ENCODE results near the gene HARS1. TPM values are rescaled to one million over a fixed set of nuclear protein-coding genes. Genes with fewer than 3 reads are reported as not detected.
"Not testable (repeated sequence)": the region's sequence is repeated elsewhere in the genome, so short reads cannot be mapped to it uniquely, and the experiment has no call there.

HARS1 gene
- total RNA-seq, 2 experiments from 2014 or later, result 81.6 to 87.6 TPM

- peak; percentile 95 for DNase-seq
- Mint-ChIP-seq H3K9me3 (ENCODE audit: insufficient read depth) (no peaks in the 10 kb centered on the region), H3K27me3 (ENCODE audit: low read depth) (peaks cover 5% of the 10 kb centered on the region), H3K4me3 (peak overlapping the region; percentile 96), H3K27ac (peak overlapping the region; percentile 93), H3K36me3 (ENCODE audit: low read depth) (peaks cover 19% of the 10 kb centered on the region), H3K4me1 (ENCODE audit: low read depth) (peaks cover 18% of the 10 kb centered on the region)
- POLR2A ChIA-PET, result interaction anchor here (0.6 to 4.7 kb wide), 11 partner anchors 9 to 609 kb away, joined by 3 to 22 read pairs (median 4); partner anchors contain the start of genes HARS1, HARS2, IK and NDUFA2
- CTCF ChIA-PET, result interaction anchor here (0.8 to 2.0 kb wide), 11 partner anchors 9 to 359 kb away, joined by 3 to 10 read pairs (median 5); partner anchors contain the start of genes HARS1, IK, NDUFA2 and ZMAT2
- peak; percentile 94 for ATAC-seq
Observed at GRCh38 chr5:140710899-140711552, 19.9 kb upstream of the HARS1 start.

DNA sequence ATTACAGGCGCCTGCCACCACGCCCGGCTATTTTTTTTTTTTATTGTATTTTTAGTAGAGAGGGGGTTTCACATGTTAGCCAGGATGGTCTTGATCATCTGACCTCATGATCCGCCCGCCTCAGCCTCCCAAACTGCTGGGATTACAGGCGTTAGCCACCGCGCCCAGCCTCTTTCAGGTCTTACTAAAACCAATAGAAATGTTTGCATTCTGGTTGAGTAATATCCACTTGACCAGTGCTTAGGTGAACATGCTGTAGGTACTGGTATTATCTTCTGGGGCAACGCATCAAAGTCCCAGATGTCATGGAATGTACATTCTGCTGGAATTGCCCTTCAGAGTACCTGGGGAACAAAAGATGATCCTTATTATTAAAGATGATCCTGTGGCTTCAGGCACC lies 17.6 kb upstream of the HARS1 start:
- peaks cover 36% of the 10 kb centered on the region for H3K36me3 Mint-ChIP-seq (ENCODE audit: low read depth)
- CTCF ChIA-PET, result not testable (repeated sequence)

GRCh38 chr5:140707812-140708211 lies 16.6 kb upstream of the HARS1 start:
- H3K9me3 Mint-ChIP-seq (ENCODE audit: insufficient read depth), result no peaks in the 10 kb centered on the region
- H3K36me3 Mint-ChIP-seq (ENCODE audit: low read depth), result peaks cover 43% of the 10 kb centered on the region

More for the DNA sequence above, 17.6 kb upstream of the HARS1 start:
- not testable (repeated sequence) for ATAC-seq; H3K27ac Mint-ChIP-seq; DNase-seq; H3K27me3 Mint-ChIP-seq (ENCODE audit: low read depth); H3K9me3 Mint-ChIP-seq (ENCODE audit: insufficient read depth)
- POLR2A ChIA-PET, result interaction anchor here (3.9 to 4.7 kb wide), 2 partner anchors 8 to 61 kb away, joined by 16 to 22 read pairs; partner anchors contain the start of genes IK, NDUFA2 and ZMAT2
- Mint-ChIP-seq H3K4me3 (peak overlapping the region; percentile 96), H3K4me1 (ENCODE audit: low read depth) (peaks cover 17% of the 10 kb centered on the region)

GRCh38 chr5:140700177-140701144 lies 9.3 kb upstream of the HARS1 start, which contains the start of gene ZMAT2:
ZMAT2 (plus strand) TSS chr5:140700447; CDS start chr5:140700461, 14 bp downstream.
- peak within 1 kb of the TSS; percentile 96 for H3K4me3 Mint-ChIP-seq
- H3K36me3 Mint-ChIP-seq (ENCODE audit: low read depth), result peaks cover 77% of the 10 kb centered on the region
- ATAC-seq (peak; percentile 99), DNase-seq (peak; percentile 98)
- H3K9me3 Mint-ChIP-seq (ENCODE audit: insufficient read depth), result no peaks in the 10 kb centered on the region
- CTCF ChIA-PET, result interaction anchor here (0.7 to 1.4 kb wide), 4 partner anchors 10 to 307 kb away, joined by 3 to 6 read pairs (median 4); partner anchors contain the start of genes HARS1 and HARS2
- H3K27me3 Mint-ChIP-seq (ENCODE audit: low read depth), result no peaks in the 10 kb centered on the region
- peaks cover 20% of the 10 kb centered on the region for H3K4me1 Mint-ChIP-seq (ENCODE audit: low read depth)
- POLR2A ChIA-PET, result interaction anchor here (0.6 to 2.5 kb wide), 11 partner anchors 9 to 871 kb away, joined by 3 to 22 read pairs (median 3); partner anchors contain the start of genes EIF4EBP3, HARS1, HARS2 and IK
- peak within 1 kb of the TSS; percentile 92 for H3K27ac Mint-ChIP-seq

More at GRCh38 chr5:140707812-140708211, 16.6 kb upstream of the HARS1 start:
- CTCF ChIA-PET, result no interaction called here
- H3K4me1 Mint-ChIP-seq (ENCODE audit: low read depth), result peaks cover 14% of the 10 kb centered on the region
- DNase-seq, result no peak
- no peaks in the 10 kb centered on the region for H3K27me3 Mint-ChIP-seq (ENCODE audit: low read depth)
- no peak overlapping the region for H3K27ac Mint-ChIP-seq
- ATAC-seq, result no peak
- POLR2A ChIA-PET, result interaction anchor here (0.6 to 4.7 kb wide), 3 partner anchors 13 to 68 kb away, joined by 3 to 16 read pairs (median 3); partner anchors contain the start of genes IK, NDUFA2 and TMCO6
- H3K4me3 Mint-ChIP-seq, result no peak overlapping the region

DNA sequence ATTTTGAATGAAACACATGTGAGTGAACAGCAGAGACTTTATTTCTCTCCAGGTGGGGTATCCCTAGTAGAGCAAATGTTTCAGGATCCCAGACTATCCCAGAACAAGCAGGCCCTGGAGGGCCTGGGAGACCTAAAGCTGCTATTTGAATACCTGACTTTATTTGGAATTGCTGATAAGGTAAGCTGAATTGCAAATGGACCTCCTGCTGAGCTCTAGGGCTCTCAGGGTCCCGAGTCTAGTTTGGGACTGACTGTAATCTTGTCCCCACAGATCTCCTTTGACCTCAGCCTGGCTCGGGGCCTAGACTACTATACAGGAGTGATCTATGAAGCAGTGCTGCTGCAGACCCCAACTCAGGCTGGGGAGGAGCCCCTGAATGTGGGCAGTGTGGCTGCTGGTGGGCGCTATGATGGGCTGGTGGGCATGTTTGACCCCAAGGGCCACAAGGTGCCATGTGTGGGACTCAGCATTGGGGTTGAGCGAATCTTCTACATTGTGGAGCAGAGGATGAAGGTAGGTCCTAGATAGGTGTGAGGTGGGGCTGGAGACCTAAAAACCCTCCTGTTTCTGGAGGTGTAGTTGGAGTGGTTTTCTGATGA lies 5.8 kb upstream of the HARS1 start:
- ATAC-seq, result no peak
- no peak overlapping the region for H3K4me3 Mint-ChIP-seq
- no peak for DNase-seq
- H3K27me3 Mint-ChIP-seq (ENCODE audit: low read depth), result no peaks in the 10 kb centered on the region
- CTCF ChIA-PET, result interaction anchor here (1.1 kb wide), 1 partner anchor 44 kb away, joined by 3 read pairs; no protein-coding TSS in a partner anchor
- no peak overlapping the region for H3K27ac Mint-ChIP-seq
- H3K9me3 Mint-ChIP-seq (ENCODE audit: insufficient read depth), result no peaks in the 10 kb centered on the region
- peaks cover 36% of the 10 kb centered on the region for H3K4me1 Mint-ChIP-seq (ENCODE audit: low read depth)
- POLR2A ChIA-PET, result interaction anchor here (0.7 kb wide), 1 partner anchor 14 kb away, joined by 3 read pairs; no protein-coding TSS in a partner anchor
- peaks cover 69% of the 10 kb centered on the region for H3K36me3 Mint-ChIP-seq (ENCODE audit: low read depth)

DNA sequence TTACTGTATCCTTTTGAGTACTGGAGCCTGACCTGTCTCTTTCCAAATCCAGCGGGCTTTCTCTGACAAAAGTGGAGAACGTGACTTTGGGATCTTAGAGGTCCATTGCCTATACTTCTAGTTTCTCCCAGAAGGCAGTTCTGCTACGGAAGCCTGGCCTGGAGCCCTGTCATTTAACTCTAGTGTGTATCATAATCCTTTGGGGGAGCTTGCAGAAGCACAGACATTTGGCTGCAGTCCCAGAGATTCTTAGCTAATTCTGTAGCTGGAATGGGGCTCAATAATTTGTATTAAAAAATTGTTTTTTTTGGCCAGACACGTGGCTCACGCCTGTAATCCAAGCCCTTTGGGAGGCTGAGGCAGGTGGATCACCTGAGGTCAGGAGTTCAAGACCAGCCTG lies 3.1 kb upstream of the HARS1 start:
- Mint-ChIP-seq H3K27ac (no peak overlapping the region), H3K4me3 (no peak overlapping the region), H3K36me3 (ENCODE audit: low read depth) (peaks cover 64% of the 10 kb centered on the region), H3K27me3 (ENCODE audit: low read depth) (no peaks in the 10 kb centered on the region), H3K4me1 (ENCODE audit: low read depth) (peaks cover 38% of the 10 kb centered on the region), H3K9me3 (ENCODE audit: insufficient read depth) (no peaks in the 10 kb centered on the region)
- CTCF ChIA-PET, result no interaction called here
- ATAC-seq (no peak), DNase-seq (no peak)
- POLR2A ChIA-PET, result interaction anchor here (0.6 to 1.5 kb wide), 2 partner anchors 14 to 30 kb away, joined by 3 to 6 read pairs; no protein-coding TSS in a partner anchor

DNA sequence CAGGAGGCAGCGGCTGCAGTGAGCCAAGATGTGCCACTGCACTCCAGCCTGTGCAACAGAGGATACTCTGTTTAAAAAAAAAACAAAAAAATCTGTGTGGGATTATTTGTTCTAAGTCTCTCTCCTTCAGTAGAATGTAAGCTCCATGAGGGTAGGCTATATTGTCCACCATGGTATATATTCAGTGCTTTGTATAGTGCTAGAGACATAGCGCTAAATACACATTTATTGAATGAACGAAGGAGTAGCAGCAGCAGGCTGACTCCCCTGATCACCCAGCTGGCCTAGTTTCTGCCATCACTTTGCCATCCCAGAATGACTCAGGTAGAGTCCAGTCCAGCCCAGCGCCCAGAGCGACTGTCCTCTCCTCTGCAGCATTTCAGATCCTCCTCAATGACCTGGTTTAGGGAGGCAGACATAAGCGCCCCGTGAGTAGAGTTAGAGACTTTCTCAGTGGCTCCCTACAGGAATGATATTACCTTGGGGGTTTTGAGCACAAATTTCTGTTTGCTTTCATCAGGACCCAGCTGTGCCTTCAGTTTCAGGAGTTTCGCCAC lies 716 bp downstream of the HARS1 start:
- POLR2A ChIA-PET, result interaction anchor here (0.6 to 2.2 kb wide), 12 partner anchors 10 to 289 kb away, joined by 3 to 20 read pairs (median 6); partner anchors contain the start of genes ANKHD1, IK, NDUFA2 and WDR55
- Mint-ChIP-seq H3K27me3 (ENCODE audit: low read depth) (no peaks in the 10 kb centered on the region), H3K36me3 (ENCODE audit: low read depth) (peaks cover 40% of the 10 kb centered on the region), H3K27ac (peak overlapping the region; percentile 97), H3K4me1 (ENCODE audit: low read depth) (peaks cover 48% of the 10 kb centered on the region), H3K4me3 (peak overlapping the region; percentile 97), H3K9me3 (ENCODE audit: insufficient read depth) (no peaks in the 10 kb centered on the region)
- no peak for ATAC-seq
- DNase-seq, result no peak
- CTCF ChIA-PET, result interaction anchor here (0.6 to 1.7 kb wide), 6 partner anchors 9 to 1420 kb away, joined by 3 to 5 read pairs (median 3); partner anchors contain the start of genes TAF7 and ZMAT2

DNA sequence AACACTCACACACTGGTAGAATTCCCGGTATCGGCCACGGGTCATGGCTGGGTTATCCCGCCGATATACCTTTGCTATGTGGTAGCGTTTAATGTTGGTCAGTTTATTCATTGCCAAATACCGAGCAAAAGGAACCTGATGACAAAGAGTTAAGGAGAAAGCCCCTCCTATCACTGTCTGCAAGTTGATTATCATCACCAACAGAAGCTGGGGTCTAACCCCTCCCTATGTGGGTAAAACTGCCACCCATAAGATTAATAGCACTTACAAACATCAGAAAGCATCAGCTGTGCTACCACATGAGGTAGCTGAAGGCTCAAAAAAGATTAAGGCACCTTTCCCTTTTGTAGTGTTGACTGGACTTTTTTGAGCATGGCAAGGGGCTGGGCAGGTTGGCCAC lies 12.2 kb downstream of the HARS1 start:
- ChIA-PET POLR2A (interaction anchor here (1.0 to 3.3 kb wide), 2 partner anchors 12 to 31 kb away, joined by 3 to 10 read pairs; partner anchors contain the start of genes HARS1, HARS2 and IK), CTCF (no interaction called here)
- H3K27me3 Mint-ChIP-seq (ENCODE audit: low read depth), result no peaks in the 10 kb centered on the region
- H3K4me1 Mint-ChIP-seq (ENCODE audit: low read depth), result peaks cover 4% of the 10 kb centered on the region
- no peak overlapping the region for H3K27ac Mint-ChIP-seq
- H3K9me3 Mint-ChIP-seq (ENCODE audit: insufficient read depth), result no peaks in the 10 kb centered on the region
- no peak for DNase-seq
- peaks cover 62% of the 10 kb centered on the region for H3K36me3 Mint-ChIP-seq (ENCODE audit: low read depth)
- no peak overlapping the region for H3K4me3 Mint-ChIP-seq
- no peak for ATAC-seq

DNA sequence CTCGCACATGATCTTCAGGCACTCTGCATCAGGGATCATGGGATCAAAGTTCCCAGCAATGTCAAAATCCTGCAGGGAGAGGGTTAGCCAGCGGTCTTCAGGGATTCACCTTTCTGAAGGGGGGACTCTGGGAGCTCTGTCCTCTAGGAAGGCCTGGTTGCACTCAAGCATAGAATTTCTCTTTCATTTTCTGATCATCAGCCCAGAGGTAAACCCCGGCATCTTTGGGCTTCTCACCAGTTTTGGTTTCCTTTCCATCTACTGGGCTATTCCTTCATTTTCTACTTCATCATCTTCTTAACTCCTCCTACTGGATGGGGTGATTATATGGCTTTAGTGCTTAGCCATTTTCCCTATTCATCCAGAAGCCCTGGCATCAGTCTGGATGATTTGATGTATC lies 13.2 kb downstream of the HARS1 start:
- Mint-ChIP-seq H3K9me3 (ENCODE audit: insufficient read depth) (no peaks in the 10 kb centered on the region), H3K4me1 (ENCODE audit: low read depth) (peaks cover 4% of the 10 kb centered on the region), H3K36me3 (ENCODE audit: low read depth) (peaks cover 63% of the 10 kb centered on the region), H3K27me3 (ENCODE audit: low read depth) (no peaks in the 10 kb centered on the region), H3K27ac (no peak overlapping the region), H3K4me3 (no peak overlapping the region)
- POLR2A ChIA-PET, result interaction anchor here (0.8 to 3.3 kb wide), 2 partner anchors 11 to 13 kb away, joined by 3 to 10 read pairs; partner anchors contain the start of genes HARS1 and HARS2
- CTCF ChIA-PET, result no interaction called here
- ATAC-seq, result no peak
- DNase-seq, result no peak

GRCh38 chr5:140674629-140675028 lies 16.5 kb downstream of the HARS1 start:
- POLR2A ChIA-PET, result interaction anchor here (1.1 to 2.1 kb wide), 3 partner anchors 14 to 27 kb away, joined by 3 to 7 read pairs (median 6); partner anchors contain the start of genes HARS1, HARS2, IK and NDUFA2
- peaks cover 4% of the 10 kb centered on the region for H3K4me1 Mint-ChIP-seq (ENCODE audit: low read depth)

More at GRCh38 chr5:140674629-140675028, 16.5 kb downstream of the HARS1 start:
- CTCF ChIA-PET, result interaction anchor here (1.1 kb wide), 1 partner anchor 9 kb away, joined by 4 read pairs; no protein-coding TSS in a partner anchor
- H3K27ac Mint-ChIP-seq, result peak overlapping the region; percentile 23
- no peak overlapping the region for H3K4me3 Mint-ChIP-seq
- H3K9me3 Mint-ChIP-seq (ENCODE audit: insufficient read depth), result no peaks in the 10 kb centered on the region
- ATAC-seq (no peak), DNase-seq (no peak)
- no peaks in the 10 kb centered on the region for H3K27me3 Mint-ChIP-seq (ENCODE audit: low read depth)
- peaks cover 64% of the 10 kb centered on the region for H3K36me3 Mint-ChIP-seq (ENCODE audit: low read depth)

Measured in activated CD8-positive, alpha-beta T cell treated with anti-CD3 and anti-CD28 coated beads, Interleukin-2, amount 10 ng/mL, durations not matched to agents 7 days and 5 days (primary cell).